Stimulated activated CD8-positive, alpha-beta memory T cell treated with anti-CD3 and anti-CD28 coated beads, Interleukin-7, amount 100 ng/mL, for 1 hour (primary cell): ENCODE data around the gene LDLR.
"Not testable (repeated sequence)": the region's sequence is repeated elsewhere in the genome, so short reads cannot be mapped to it uniquely, and the experiment has no call there.

Experiments used
- DNase-seq, 2 donors: peaks; one replicate each; pipeline ENCODE4 v3.0.0-alpha.2; 2020; ENCODE audit warnings: low read depth in 2 of 2

LDLR gene

GRCh38 chr19:11070123-11070522 lies 19.1 kb upstream of the LDLR start:
- no peak for DNase-seq

GRCh38 chr19:11073568-11073967 lies 15.7 kb upstream of the LDLR start:
- DNase-seq: no peak

GRCh38 chr19:11076792-11077191 lies 12.5 kb upstream of the LDLR start:
- DNase-seq: not testable (repeated sequence)

GRCh38 chr19:11078893-11079292 lies 10.4 kb upstream of the LDLR start:
- DNase-seq: no peak

- no peak for DNase-seq
These were observed 9.3 kb upstream of the LDLR start for GRCh38 chr19:11079999-11080398.

GRCh38 chr19:11087870-11088505 lies 1.3 kb upstream of the LDLR start:
- no peak for DNase-seq

- no peak for DNase-seq
These were observed 583 bp upstream of the LDLR start for GRCh38 chr19:11088506-11089253.

GRCh38 chr19:11090014-11090263 lies 676 bp downstream of the LDLR start:
- DNase-seq: not testable (repeated sequence)

- peak; percentile 92 to 94 for DNase-seq
These were observed 1.2 kb downstream of the LDLR start for GRCh38 chr19:11090264-11090996.

- DNase-seq: no peak
These were observed 1.9 kb downstream of the LDLR start for GRCh38 chr19:11090997-11091702.

GRCh38 chr19:11091703-11092153 lies 2.5 kb downstream of the LDLR start:
- peak in 1 of 2 donors; percentile 37 for DNase-seq

GRCh38 chr19:11092181-11092538 lies 2.9 kb downstream of the LDLR start:
- no peak for DNase-seq

GRCh38 chr19:11093689-11094238 lies 4.5 kb downstream of the LDLR start:
- no peak for DNase-seq

- no peak for DNase-seq
These were observed 5.2 kb downstream of the LDLR start for GRCh38 chr19:11094520-11094894.

- DNase-seq: no peak
These were observed 7.1 kb downstream of the LDLR start for GRCh38 chr19:11096210-11096841.

GRCh38 chr19:11097367-11097766 lies 8.1 kb downstream of the LDLR start:
- not testable (repeated sequence) for DNase-seq

GRCh38 chr19:11098327-11098726 lies 9.1 kb downstream of the LDLR start:
- DNase-seq: no peak

- no peak for DNase-seq
These were observed 9.6 kb downstream of the LDLR start for GRCh38 chr19:11098861-11099260.

GRCh38 chr19:11100049-11100448 lies 10.8 kb downstream of the LDLR start:
- no peak for DNase-seq

GRCh38 chr19:11101057-11101456 lies 11.8 kb downstream of the LDLR start:
- no peak for DNase-seq

GRCh38 chr19:11102944-11103343 lies 13.7 kb downstream of the LDLR start:
- no peak for DNase-seq

GRCh38 chr19:11103667-11104066 lies 14.4 kb downstream of the LDLR start:
- not testable (repeated sequence) for DNase-seq
